Right cardiac atrium (tissue), 5 donors: ENCODE data around the gene SLC2A1. TPM values are rescaled to one million over a fixed set of nuclear protein-coding genes. Genes with fewer than 3 reads are reported as not detected.

Experiments used
- ATAC-seq, 2 donors: fragments of 200-7000 bp; cut with Tn5 transposase; one replicate each; pipeline versions ENCODE4 v1.8.0 to v1.9.1; 2020; ENCODE audit warnings: moderate library complexity in 2 of 2, mild to moderate bottlenecking in 1 of 2
- DNase-seq, 3 donors: peaks; one replicate each; pipeline ENCODE4 v3.0.0-alpha.2; 2020
- H3K27ac ChIP-seq: one replicate; pipeline ENCODE4 v1.5.1; 2013; ENCODE audit warnings: mild to moderate bottlenecking, low read length, control low read depth, moderate library complexity
- H3K27me3 ChIP-seq: one replicate; pipeline ENCODE4 v1.6.1; 2013; ENCODE audit not compliant: control insufficient read depth, insufficient read depth
- H3K4me1 ChIP-seq: one replicate; pipeline ENCODE4 v1.6.1; 2013; ENCODE audit warnings: low read length; ENCODE audit not compliant: control insufficient read depth, insufficient read depth
- H3K4me3 ChIP-seq: one replicate; pipeline ENCODE4 v1.5.1; 2013; ENCODE audit warnings: low read length, control low read depth
- H3K9me3 ChIP-seq: one replicate; pipeline ENCODE4 v1.6.1; 2013; ENCODE audit warnings: low read length; ENCODE audit not compliant: control insufficient read depth
- WGBS: extraction: QIAGEN DNeasy Blood & Tissue Kit; methylation state at CpG from one replicate; pipeline ENCODE4 v1.1.7; 2013; 5-methylcytosine and 5-hydroxymethylcytosine counted together
- intact Hi-C, 4 donors: fragments of 100-400 bp; cut with DNase I; formaldehyde crosslinking; loops; one replicate each; pipeline versions ENCODE4 v1.11.0 to v1.14.0; 2022 to 2023
- polyA plus RNA-seq: library from polyadenylated mRNA; stranded (reverse); fragments of 200-250 nt; gene quantifications from one replicate; pipeline ENCODE4 v1.2.3, GENCODE V29; 2013
- total RNA-seq, 4 donors: library from RNA; stranded (reverse); fragmentation: NEBNext Ultra II Directional; extraction: Animal tissue kit (Norgen Biotek cat#: 25700); gene quantifications; one replicate each; pipeline ENCODE4 v1.2.1, GENCODE V29; 2021
- donor health status: healthy with polysubstance abuse.
- donor health status: DM: no; HTN: yes; CAD: no.
- donor health status: DM: no; HTN: no; CAD: no.
- donor health status: DM: no; HTN: yes; CAD: no; lungs with severe emphysema.
- donor health status: DM: yes; HTN: yes; CAD: no.

SLC2A1 gene
- total and polyA plus RNA-seq, 5 donors, result 8.1 to 25.7 (median 14.5) TPM

- WGBS, result 82% methylated on average over 3 of the region's 3 CpGs
- no peaks in the 10 kb centered on the region for H3K4me1 ChIP-seq
- H3K27me3 ChIP-seq, result no peaks in the 10 kb centered on the region
- ATAC-seq (no peak), DNase-seq (no peak)
- no peak overlapping the region for H3K4me3 ChIP-seq
- intact Hi-C loops, result no loop called here
- no peaks in the 10 kb centered on the region for H3K9me3 ChIP-seq
- no peak overlapping the region for H3K27ac ChIP-seq
Measured at GRCh38 chr1:42968654-42969053, 10.0 kb upstream of the SLC2A1 start.

- intact Hi-C loops, result no loop called here
- Histone ChIP-seq H3K27me3 (no peaks in the 10 kb centered on the region), H3K9me3 (no peaks in the 10 kb centered on the region), H3K27ac (no peak overlapping the region), H3K4me3 (no peak overlapping the region), H3K4me1 (no peaks in the 10 kb centered on the region)
- DNase-seq, result no peak
- 73% methylated on average over 10 of the region's 10 CpGs for WGBS
- ATAC-seq, result no peak
Measured at GRCh38 chr1:42966688-42967612, 8.3 kb upstream of the SLC2A1 start.

GRCh38 chr1:42965378-42965777, 6.7 kb upstream of the SLC2A1 start:
- H3K27ac ChIP-seq, result no peak overlapping the region
- no peaks in the 10 kb centered on the region for H3K27me3 ChIP-seq
- H3K9me3 ChIP-seq, result no peaks in the 10 kb centered on the region
- no peaks in the 10 kb centered on the region for H3K4me1 ChIP-seq
- 73% methylated on average over 1 of the region's 1 CpG for WGBS
- no peak for ATAC-seq
- intact Hi-C loops, result no loop called here
- DNase-seq, result no peak
- H3K4me3 ChIP-seq, result no peak overlapping the region

- Histone ChIP-seq H3K27ac (no peak overlapping the region), H3K27me3 (no peaks in the 10 kb centered on the region), H3K4me1 (no peaks in the 10 kb centered on the region), H3K9me3 (no peaks in the 10 kb centered on the region), H3K4me3 (no peak overlapping the region)
- intact Hi-C loops, result no loop called here
- DNase-seq (no peak), ATAC-seq (no peak)
- 92% methylated on average over 19 of the region's 19 CpGs for WGBS
Measured at GRCh38 chr1:42964044-42964812, 5.6 kb upstream of the SLC2A1 start.

- Histone ChIP-seq H3K27ac (no peak overlapping the region), H3K9me3 (no peaks in the 10 kb centered on the region), H3K4me1 (no peaks in the 10 kb centered on the region), H3K4me3 (no peak overlapping the region), H3K27me3 (no peaks in the 10 kb centered on the region)
- no peak for ATAC-seq
- WGBS, result 21% methylated on average over 9 of the region's 9 CpGs
- intact Hi-C loops, result no loop called here
- no peak for DNase-seq
Measured at GRCh38 chr1:42963378-42964043, 4.8 kb upstream of the SLC2A1 start.

- Histone ChIP-seq H3K4me1 (no peaks in the 10 kb centered on the region), H3K4me3 (no peak overlapping the region), H3K27me3 (no peaks in the 10 kb centered on the region), H3K9me3 (no peaks in the 10 kb centered on the region), H3K27ac (no peak overlapping the region)
- ATAC-seq (peak in 1 of 2 donors; percentile 22), DNase-seq (peak; percentile 33 to 70 (median 66))
- WGBS, result 25% methylated on average over 13 of the region's 13 CpGs
- intact Hi-C loops, result no loop called here
Measured at GRCh38 chr1:42962641-42963377, 4.1 kb upstream of the SLC2A1 start.

- whole genome bisulfite sequencing, result 84% methylated on average over 6 of the region's 6 CpGs
- intact Hi-C loops, result no loop called here
- Histone ChIP-seq H3K9me3 (no peaks in the 10 kb centered on the region), H3K4me3 (no peak overlapping the region), H3K4me1 (no peaks in the 10 kb centered on the region), H3K27ac (no peak overlapping the region), H3K27me3 (no peaks in the 10 kb centered on the region)
- no peak for DNase-seq
- ATAC-seq, result no peak
Measured at GRCh38 chr1:42961312-42962091, 2.8 kb upstream of the SLC2A1 start.

- WGBS, result 90% methylated on average over 9 of the region's 9 CpGs
- intact Hi-C loops, result no loop called here
- H3K27ac ChIP-seq, result no peak overlapping the region
Measured at GRCh38 chr1:42960566-42961311, 2.1 kb upstream of the SLC2A1 start.

GRCh38 chr1:42960122-42960390, 1.4 kb upstream of the SLC2A1 start:
- intact Hi-C loops, result no loop called here
- H3K27ac ChIP-seq, result no peak overlapping the region
- DNase-seq (no peak), ATAC-seq (no peak)
- 94% methylated on average over 1 of the region's 1 CpG for WGBS
- no peak overlapping the region for H3K4me3 ChIP-seq
- H3K27me3 ChIP-seq, result no peaks in the 10 kb centered on the region
- no peaks in the 10 kb centered on the region for H3K4me1 ChIP-seq
- no peaks in the 10 kb centered on the region for H3K9me3 ChIP-seq

More at GRCh38 chr1:42960566-42961311, 2.1 kb upstream of the SLC2A1 start:
- no peaks in the 10 kb centered on the region for H3K4me1 ChIP-seq
- H3K27me3 ChIP-seq, result no peaks in the 10 kb centered on the region
- DNase-seq (no peak), ATAC-seq (no peak)
- no peak overlapping the region for H3K4me3 ChIP-seq
- H3K9me3 ChIP-seq, result no peaks in the 10 kb centered on the region
